ENCODE results near the gene USP28.

- peak; percentile 34 for TF ChIP-seq CTCF (IDR thresholded peaks at IDR 0.05; ENCODE audit: insufficient read depth, low read length)
- TF ChIP-seq GABPA (IDR thresholded peaks at IDR 0.05; ENCODE audit: low read depth), result no peak
Observed at GRCh38 chr11:113806406-113806805, 69.0 kb downstream of the USP28 start.

All from HL-60 (cell line).